HepG2 (cell line): ENCODE results near the gene VWA7. TPM values are rescaled to one million over a fixed set of nuclear protein-coding genes. Genes with fewer than 3 reads are reported as not detected.

ENCODE experiments used
- ATF4 ChIP-seq, 2 experiments: fragments of 450-650 bp in 1 of 2; sonication (generic) in 1 of 2; formaldehyde crosslinking; IDR thresholded peaks; 2 replicates each; pipeline versions ENCODE4 v1.5.0 to v1.8.0; 2020 to 2022; ENCODE audit warnings: mild to moderate bottlenecking in 1 of 2, missing genetic modification reagents in 1 of 2
- HNF1B ChIP-seq: sonication (generic); formaldehyde crosslinking; IDR thresholded peaks from 2 replicates; pipeline ENCODE4 v1.5.1; 2020; ENCODE audit warnings: mild to moderate bottlenecking, moderate library complexity, missing genetic modification reagents
- KDM5A ChIP-seq: fragments of 200-600 bp; sonication (generic); IDR thresholded peaks from 2 replicates; pipeline ENCODE4 v1.7.0; 2018; ENCODE audit warnings: antibody characterized with exemption, mild to moderate bottlenecking, low read length, borderline replicate concordance
- LBX2 ChIP-seq: sonication (generic); formaldehyde crosslinking; IDR thresholded peaks from 2 replicates; pipeline ENCODE4 v1.5.0; 2020; ENCODE audit warnings: missing genetic modification reagents, mild to moderate bottlenecking, borderline replicate concordance
- MIER3 ChIP-seq: IDR thresholded peaks from 2 replicates; pipeline ENCODE4 v1.6.1; 2016; ENCODE audit warnings: missing compliant biosample characterization, borderline replicate concordance
- MLX ChIP-seq: IDR thresholded peaks from 2 replicates; pipeline ENCODE4 v1.6.1; 2016
- MTA3 ChIP-seq: sonication (generic); formaldehyde crosslinking; IDR thresholded peaks from 2 replicates; pipeline ENCODE4 v1.4.0; 2020; ENCODE audit warnings: missing genetic modification reagents
- NCOR1 ChIP-seq: fragments of 200-600 bp; sonication (generic); IDR thresholded peaks from 2 replicates; pipeline ENCODE4 v1.7.0; 2017; ENCODE audit warnings: antibody characterized with exemption, low read length, borderline replicate concordance
- TGIF2 ChIP-seq: IDR thresholded peaks from 2 replicates; pipeline ENCODE4 v1.6.1; 2016; ENCODE audit warnings: control low read depth, missing compliant biosample characterization
- YEATS2 ChIP-seq: sonication (generic); formaldehyde crosslinking; IDR thresholded peaks from 2 replicates; pipeline ENCODE4 v1.4.0; 2020; ENCODE audit warnings: missing genetic modification reagents, borderline replicate concordance
- ZHX1 ChIP-seq: sonication (generic); formaldehyde crosslinking; IDR thresholded peaks from 2 replicates; pipeline ENCODE4 v1.8.1; 2022; ENCODE audit warnings: low read depth, mild to moderate bottlenecking, missing genetic modification reagents
- ZNF563 ChIP-seq: sonication (generic); formaldehyde crosslinking; IDR thresholded peaks from 2 replicates; pipeline ENCODE4 v1.8.0; 2022; ENCODE audit warnings: mild to moderate bottlenecking, moderate library complexity, missing genetic modification reagents
- ZNF572 ChIP-seq: sonication (generic); formaldehyde crosslinking; IDR thresholded peaks from 2 replicates; pipeline ENCODE4 v1.5.1; 2020; ENCODE audit warnings: mild to moderate bottlenecking, missing genetic modification reagents
- ZNF609 ChIP-seq: sonication (generic); formaldehyde crosslinking; IDR thresholded peaks from 2 replicates; pipeline ENCODE4 v1.4.0; 2020; ENCODE audit warnings: mild to moderate bottlenecking, missing genetic modification reagents, borderline replicate concordance
- ZSCAN20 ChIP-seq: sonication (generic); formaldehyde crosslinking; IDR thresholded peaks from 2 replicates; pipeline ENCODE4 v1.4.0; 2020; ENCODE audit warnings: missing genetic modification reagents, mild to moderate bottlenecking, borderline replicate concordance
- polyA plus RNA-seq, 8 experiments: library from polyadenylated mRNA; depleted of rRNA in 3 of 8; stranded (reverse) in 7 of 8; unstranded in 1 of 8; fragments of >200 nt; fragmentation: Illumina TruSeq in 4 of 8; extraction: Trizol in 4 of 8; gene quantifications; 2 replicates each; pipeline versions ENCODE4 v1.2.1 to v1.2.3, GENCODE V29; 2011 to 2016; ENCODE audit warnings: low read depth in 4 of 8, missing spikeins in 1 of 8, mixed read lengths in 1 of 8; ENCODE audit not compliant: insufficient read depth in 1 of 8
- total RNA-seq, 5 experiments: library from RNA; depleted of rRNA; stranded (reverse); fragments of >200 nt; fragmentation: Illumina TruSeq; extraction: Trizol; gene quantifications; 2 replicates each; pipeline ENCODE4 v1.2.3, GENCODE V29; 2016; ENCODE audit warnings: low read depth in 1 of 5

The VWA7 gene
- total and polyA plus RNA-seq, 2 of the 13 experiments (the other 11 are each of a cell fraction or from before 2014, with no cell fraction given), result 0.86 to 3.3 TPM

GRCh38 chr6:31806470-31807272, 29.5 kb upstream of the VWA7 start, which contains the start of gene LSM2 (continued):
- TF ChIP-seq ZHX1 (CRISPR knock-in tag) (peak; percentile 96), YEATS2 (peak; percentile 95), ZNF609 (peak; percentile 80), MIER3 (CRISPR knock-in tag) (peak; percentile 89; the same call in 1 of the 2 replicates), ZNF563 (CRISPR knock-in tag) (peak; percentile 89), ZNF572 (CRISPR knock-in tag) (peak; percentile 41; the same call in 1 of the 2 replicates), NCOR1 (peak; percentile 84), ATF4 (CRISPR knock-in tag; IDR thresholded peaks at IDR 0.05) (peak in 1 of 2 experiments; percentile 62; a peak in 1 of 4 replicates), HNF1B (peak; percentile 96), ZSCAN20 (peak; percentile 94), LBX2 (peak; percentile 94; the same call in 1 of the 2 replicates), MLX (CRISPR knock-in tag) (peak; percentile 49; the same call in 1 of the 2 replicates), TGIF2 (peak; percentile 81), KDM5A (peak; percentile 90; the same call in 1 of the 2 replicates), MTA3 (no peak)
